Measurements from ENCODE around the gene SMG5. TPM values are rescaled to one million over a fixed set of nuclear protein-coding genes. Genes with fewer than 3 reads are reported as not detected.

Gene SMG5, protein sequence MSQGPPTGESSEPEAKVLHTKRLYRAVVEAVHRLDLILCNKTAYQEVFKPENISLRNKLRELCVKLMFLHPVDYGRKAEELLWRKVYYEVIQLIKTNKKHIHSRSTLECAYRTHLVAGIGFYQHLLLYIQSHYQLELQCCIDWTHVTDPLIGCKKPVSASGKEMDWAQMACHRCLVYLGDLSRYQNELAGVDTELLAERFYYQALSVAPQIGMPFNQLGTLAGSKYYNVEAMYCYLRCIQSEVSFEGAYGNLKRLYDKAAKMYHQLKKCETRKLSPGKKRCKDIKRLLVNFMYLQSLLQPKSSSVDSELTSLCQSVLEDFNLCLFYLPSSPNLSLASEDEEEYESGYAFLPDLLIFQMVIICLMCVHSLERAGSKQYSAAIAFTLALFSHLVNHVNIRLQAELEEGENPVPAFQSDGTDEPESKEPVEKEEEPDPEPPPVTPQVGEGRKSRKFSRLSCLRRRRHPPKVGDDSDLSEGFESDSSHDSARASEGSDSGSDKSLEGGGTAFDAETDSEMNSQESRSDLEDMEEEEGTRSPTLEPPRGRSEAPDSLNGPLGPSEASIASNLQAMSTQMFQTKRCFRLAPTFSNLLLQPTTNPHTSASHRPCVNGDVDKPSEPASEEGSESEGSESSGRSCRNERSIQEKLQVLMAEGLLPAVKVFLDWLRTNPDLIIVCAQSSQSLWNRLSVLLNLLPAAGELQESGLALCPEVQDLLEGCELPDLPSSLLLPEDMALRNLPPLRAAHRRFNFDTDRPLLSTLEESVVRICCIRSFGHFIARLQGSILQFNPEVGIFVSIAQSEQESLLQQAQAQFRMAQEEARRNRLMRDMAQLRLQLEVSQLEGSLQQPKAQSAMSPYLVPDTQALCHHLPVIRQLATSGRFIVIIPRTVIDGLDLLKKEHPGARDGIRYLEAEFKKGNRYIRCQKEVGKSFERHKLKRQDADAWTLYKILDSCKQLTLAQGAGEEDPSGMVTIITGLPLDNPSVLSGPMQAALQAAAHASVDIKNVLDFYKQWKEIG
- polyA plus RNA-seq (2013, experiment 1 of 2; ENCODE audit: insufficient read length), result 56.8 TPM
- 35.6 TPM for polyA plus RNA-seq (2013, experiment 2 of 2; ENCODE audit: insufficient read length)

DNA sequence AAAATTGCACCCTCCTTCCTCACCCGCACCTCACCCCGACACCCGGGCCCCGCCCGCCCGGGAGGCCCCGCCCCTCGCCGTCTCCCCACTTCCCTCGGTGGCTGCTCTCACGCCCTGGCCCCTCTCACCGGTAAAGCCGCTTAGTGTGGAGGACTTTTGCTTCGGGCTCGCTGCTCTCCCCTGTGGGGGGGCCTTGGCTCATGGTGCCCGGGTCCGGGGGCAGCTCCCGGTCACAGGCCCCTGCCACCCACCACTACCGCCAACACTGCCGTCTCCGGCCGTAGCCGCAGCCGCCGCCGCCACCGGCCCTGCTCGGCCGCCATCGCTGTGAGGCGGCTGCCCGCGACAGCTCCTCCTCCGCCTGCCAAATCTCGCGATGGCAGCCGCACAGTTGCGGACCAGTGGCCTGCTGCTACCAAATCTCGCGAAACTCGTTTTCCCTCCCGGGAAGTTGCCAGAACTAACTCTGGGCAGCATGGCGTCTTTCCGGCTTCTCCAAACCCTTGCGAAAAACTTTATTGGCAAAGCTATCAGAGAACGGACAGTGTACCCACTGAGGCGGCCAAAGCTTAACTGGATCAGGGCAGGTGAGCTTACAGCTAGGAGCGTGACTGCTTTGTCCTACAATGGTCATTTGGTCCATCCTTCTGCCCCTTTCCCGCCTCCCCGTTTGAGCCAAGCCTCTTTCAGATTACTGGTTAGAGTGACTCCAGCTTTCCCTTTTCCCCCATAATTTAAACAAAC lies at the start of gene SMG5:
SMG5 (minus strand) TSS at position 347 of the 744 bp plus-strand sequence; CDS start at position 202, 145 bp downstream.
- peak; percentile 99 for DNase-seq

DNA sequence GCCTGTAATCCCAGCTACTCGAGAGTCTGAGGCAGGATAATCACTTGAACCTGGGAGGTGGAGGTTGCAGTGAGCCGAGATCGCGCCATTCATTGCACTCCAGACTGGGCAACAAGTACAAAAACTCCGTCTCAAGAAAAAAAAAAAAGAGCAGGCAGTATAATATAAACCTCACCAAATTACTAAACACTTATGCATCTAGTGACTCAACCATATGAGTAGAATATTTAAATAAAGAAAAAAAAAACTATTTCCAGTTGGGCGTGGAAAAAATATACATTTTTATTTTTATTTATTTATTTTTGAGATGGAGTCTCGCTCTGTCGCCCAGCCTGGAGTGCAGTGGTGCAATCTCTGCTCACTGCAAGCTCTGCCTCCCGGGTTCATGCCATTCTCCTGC lies 40.6 kb upstream of the SMG5 start:
- DNase-seq, result peak; percentile 40

DNA sequence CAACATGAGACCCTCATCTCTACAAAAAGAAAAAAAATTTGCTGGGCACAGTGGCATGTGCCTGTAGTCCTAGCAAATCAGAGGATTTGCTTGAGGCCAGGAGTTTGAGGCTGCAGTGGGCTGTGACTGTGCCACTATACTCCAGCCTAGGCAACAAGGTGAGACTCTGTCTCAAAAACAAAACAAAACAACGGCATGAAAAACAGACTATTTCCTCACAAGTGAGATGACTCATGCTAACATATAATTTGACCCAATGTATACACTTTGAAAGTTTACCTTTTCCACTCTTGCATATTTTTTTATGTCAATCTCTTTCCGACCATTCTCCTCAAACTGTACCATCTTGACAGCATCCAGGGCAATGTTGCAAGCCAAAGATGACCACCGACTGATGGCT lies 37.9 kb upstream of the SMG5 start:
- no peak for DNase-seq

DNA sequence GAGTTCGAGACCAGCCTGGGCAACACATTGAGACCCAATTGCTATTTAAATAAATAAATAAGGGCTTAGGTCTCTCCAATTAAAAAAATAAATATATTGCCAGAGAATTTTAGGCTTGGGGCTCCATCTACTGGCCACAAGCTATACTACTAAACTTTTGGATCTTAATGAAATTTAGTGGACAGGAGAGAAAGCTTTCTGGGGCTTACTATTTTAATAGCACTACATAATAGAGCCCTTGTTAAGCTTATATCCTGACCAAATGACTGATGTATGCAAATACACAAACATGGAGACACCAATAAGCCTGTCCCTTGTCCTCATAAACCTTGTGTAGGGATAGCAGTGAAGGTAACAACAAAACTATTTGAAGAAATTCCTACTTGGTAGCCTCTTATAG lies 37.0 kb upstream of the SMG5 start:
- peak; percentile 30 for DNase-seq

DNA sequence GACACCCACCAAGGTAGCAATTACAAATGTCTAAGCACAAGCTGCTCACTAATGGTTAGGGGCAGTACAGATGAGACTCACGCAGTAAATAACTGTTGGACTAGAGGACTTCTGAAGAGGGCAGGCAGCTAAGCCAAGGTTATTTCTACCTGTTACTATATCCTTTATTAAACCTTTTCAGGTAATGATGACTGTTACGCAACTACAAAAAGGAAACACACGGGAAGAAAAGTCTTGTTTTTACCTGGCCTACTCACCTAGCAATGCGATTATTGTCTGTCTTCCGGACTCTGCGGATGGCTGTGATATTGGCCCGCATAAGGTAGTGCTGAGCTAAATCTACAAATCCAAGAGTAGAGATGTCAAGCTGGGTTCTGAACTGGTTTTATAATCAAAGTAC lies 34.3 kb upstream of the SMG5 start:
- no peak for DNase-seq

DNA sequence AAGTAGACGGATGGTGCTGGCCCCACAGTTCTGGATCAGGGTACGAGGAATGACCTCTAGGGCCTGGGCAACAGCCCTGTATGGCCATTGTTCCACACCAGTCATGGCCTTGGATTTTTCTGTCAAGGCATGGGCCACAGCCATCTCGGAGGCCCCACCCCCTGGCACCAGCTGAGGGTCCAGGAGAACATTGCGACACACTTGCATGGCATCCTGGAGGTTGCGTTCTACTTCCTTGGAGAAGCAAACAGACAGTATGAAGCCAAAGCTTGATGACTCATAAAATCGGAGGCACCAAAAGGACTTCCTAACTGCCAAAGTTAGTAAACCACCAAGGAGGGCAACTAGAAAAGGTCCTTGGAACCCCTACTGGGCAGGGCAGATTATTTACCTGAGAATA lies 28.3 kb upstream of the SMG5 start:
- DNase-seq, result no peak

DNA sequence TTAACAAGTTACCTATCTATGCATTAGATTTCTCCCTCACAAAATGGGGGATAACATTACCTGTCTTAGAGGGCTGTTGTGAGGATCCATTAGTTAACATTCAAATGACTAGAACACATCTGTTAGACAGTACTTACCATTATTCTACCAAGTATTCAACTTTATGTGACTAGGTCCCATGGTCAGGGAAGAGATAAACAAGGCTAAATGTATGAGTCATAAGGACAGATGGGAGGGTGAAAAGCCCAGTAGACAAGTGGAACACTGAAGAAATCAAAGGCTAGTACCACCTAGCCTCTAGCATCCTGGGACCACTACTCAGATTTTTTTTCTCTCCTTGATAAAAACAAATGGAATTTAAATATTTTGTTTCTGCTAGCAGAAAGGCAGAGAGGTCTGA lies 25.5 kb upstream of the SMG5 start:
- DNase-seq, result peak; percentile 20

DNA sequence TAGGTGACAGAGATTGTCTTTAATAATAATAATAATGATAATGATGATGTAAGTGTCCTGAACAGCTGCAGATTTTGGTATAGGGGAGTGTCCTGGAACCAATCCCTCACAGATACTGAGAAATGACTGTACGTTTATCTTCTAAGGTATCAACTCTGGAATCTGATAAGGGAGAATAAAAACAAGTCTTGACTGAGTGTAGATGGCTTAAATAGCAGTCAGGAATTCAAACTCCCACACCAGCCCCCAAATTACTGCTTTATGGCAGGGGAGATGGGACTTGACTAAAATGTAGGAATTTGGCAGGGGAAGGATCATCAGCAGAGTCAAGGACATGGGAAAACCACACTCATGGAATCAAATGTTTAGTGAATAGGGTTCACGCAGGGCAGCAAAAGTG lies 22.6 kb upstream of the SMG5 start:
- no peak for DNase-seq

DNA sequence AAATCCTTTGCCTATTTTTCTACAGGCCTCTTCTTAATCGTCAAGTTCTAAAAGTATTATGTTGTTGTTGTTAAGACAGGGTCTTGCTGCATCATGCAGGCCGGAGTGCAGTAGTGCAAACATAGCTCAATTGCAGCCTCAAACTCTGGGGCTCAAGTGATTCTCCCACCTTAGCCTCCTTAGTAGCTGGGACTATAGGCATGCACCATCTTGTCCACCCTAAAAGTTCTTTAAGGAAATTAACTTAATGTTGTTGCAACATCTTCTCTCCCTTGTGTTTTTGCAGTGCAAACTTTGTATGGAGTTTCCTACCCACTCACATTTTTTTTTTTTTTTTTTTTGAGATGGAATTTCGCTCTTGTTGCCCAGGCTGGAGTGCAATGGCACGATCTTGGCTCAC lies 20.6 kb upstream of the SMG5 start:
- DNase-seq, result no peak

DNA sequence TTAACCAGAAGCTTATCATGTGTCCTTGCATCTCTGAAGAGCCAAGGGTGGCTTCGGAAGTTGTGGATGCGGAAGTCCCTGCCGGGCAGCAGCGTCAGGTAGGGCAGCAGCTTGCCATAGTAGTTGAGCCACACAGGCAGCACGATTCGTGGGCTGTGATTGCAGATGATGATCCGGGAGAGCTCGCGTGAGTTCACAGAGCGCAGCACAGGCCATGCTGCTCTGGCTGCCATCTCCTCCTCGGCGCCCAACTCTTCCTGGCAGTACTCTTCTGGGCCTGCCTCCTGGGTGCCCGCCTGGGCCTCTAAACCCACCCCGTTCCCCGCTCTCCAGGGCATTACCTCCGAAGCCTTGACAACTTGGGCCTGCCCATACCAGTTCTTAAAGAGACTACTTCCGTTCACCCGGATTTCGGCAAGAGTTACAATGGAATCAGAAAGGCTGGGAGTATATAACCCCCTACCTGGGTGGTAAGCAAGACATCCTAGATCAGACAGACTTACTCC lies 16.3 kb upstream of the SMG5 start, which contains the start of gene VHLL:
VHLL (minus strand) TSS at position 456 of the 506 bp plus-strand sequence; CDS start at position 338, 118 bp downstream.
- DNase-seq, result no peak

DNA sequence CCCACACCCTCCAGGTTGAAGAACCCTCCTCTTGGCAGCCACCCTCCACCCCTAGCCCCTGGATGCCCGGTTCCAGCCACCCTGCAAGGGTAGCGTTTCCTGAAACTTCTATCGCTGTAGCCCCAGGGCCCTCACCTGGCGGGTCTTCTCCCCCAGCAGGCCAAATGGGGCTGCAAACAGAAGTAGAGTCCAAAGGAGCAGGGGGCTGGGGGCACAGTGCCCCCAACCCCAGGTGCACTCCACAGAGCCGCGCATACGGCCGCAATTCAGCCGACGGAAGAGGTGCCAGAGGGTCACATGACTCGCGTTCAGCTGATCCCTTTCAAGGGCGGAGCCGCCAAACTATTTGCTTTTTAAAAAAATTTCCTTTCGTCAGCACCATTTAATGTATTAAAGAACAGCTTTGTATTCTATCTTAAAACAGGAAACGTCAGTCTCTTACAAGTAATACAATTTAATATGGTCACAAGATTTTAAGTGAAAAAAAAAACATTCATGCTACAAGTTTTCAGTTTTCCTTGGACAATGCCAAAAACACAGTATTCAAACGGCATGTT lies 12.8 kb upstream of the SMG5 start, which contains the start of gene GLMP:
GLMP (minus strand) TSS at position 289 of the 557 bp plus-strand sequence; CDS start at position 255, 34 bp downstream.
- peak; percentile 71 for DNase-seq

DNA sequence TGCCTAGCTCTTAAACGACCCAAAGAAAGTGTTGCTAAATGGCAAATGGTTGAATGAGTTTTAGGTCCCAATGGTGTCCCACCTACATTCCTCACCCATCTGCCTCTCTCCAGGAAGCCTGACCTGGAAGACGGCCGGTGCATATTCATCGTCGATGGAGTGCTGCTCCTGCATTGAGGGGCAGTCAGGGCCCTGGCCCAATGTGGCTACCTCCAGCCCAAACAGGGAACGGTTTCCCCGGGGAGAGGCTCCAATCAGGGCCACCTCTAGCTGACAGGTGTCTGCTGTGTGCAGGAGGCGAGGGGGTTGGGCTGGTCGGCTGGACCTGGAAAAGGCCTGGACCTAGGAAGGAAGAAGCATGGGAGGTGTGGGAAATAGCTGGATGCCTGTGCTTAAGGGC lies 11.3 kb upstream of the SMG5 start:
- DNase-seq, result no peak

DNA sequence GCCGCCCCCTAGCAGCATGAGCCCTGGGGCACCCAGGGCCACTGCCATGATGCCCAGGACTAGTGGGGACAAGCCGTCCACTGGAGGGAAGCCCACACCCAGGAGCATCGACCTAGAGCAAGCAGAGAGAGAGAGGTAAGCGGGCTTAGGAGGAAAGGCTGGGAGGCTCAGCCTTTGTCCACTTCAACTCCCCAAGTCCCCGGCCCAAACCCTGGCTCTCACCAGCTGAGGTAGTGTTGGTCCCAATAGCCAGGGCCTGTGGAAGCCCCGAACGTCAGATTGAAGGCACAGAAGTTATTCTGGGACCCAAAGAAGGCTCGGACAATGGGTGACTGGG lies 10.4 kb upstream of the SMG5 start:
- DNase-seq, result no peak

DNA sequence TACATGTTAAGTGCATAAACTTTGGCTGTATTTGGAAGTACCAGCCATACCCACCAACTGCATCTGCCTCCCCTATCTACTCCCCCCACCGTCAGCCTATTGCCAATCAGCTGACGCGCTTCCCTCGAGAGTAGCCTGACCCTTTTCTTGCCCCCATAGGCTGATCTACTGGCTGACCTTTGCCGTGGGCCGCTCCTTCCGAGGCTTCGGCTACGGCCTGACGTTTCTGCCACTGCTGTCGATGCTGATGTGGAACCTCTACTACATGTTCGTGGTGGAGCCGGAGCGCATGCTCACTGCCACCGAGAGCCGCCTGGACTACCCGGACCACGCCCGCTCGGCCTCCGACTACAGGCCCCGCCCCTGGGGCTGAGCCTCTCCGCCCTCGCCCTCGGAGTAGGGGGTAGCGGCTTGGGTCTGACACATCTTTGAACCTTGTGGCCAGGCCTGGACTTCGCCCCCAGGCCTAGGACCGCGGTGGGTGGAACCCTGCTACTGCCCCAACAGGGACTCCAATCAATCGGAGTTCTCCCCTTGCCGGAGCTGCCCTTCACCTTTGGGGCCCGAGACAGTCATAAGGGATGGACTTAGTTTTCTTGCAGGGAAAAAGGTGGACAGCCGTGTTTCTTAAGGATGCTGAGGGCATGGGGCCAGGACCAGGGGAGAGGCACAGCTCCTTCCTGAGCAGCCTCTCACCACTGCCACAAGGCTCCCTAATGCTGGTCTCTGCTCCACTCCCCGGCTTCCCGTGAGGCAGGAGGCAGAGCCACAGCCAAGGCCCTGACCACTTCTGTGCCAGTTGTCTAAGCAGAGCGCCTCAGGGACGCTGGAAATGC lies 8.8 kb upstream of the SMG5 start:
- DNase-seq, result peak; percentile 81

DNA sequence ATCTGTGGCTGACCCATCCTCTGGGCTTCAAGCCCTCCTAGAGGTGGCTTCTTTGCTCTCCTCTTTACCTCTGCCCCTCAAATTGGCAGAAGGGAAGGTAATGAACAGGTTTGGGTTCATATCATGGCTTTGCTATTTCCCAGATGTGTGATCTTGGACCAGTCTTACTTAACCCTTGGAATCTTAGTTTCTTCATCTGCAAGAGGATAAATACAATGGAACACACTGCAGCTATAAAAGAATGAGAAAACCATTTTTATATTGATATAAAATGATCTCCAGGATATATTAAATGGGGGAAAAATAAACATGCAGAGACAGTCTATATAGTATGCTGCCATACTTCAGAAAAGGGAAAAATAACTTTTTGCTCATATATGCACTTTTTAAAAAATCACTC lies 7.2 kb upstream of the SMG5 start:
- DNase-seq, result no peak

DNA sequence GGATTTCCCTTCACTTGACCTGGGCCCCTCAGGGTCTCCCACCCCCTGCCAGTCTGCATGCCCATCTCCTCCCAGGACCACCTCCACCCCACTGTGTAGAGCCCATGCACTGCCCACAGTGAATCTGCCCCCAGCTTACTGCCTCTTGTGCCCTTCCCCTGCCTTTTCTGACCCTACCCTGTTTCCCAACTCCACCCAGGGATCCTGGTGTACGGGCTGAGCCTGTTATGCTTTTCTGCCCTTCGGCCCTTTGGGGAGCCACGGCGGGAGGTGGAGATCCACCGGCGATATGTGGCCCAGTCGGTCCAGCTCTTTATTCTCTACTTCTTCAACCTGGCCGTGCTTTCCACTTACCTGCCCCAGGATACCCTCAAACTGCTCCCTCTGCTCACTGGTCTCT lies 3.4 kb upstream of the SMG5 start:
- no peak for DNase-seq

DNA sequence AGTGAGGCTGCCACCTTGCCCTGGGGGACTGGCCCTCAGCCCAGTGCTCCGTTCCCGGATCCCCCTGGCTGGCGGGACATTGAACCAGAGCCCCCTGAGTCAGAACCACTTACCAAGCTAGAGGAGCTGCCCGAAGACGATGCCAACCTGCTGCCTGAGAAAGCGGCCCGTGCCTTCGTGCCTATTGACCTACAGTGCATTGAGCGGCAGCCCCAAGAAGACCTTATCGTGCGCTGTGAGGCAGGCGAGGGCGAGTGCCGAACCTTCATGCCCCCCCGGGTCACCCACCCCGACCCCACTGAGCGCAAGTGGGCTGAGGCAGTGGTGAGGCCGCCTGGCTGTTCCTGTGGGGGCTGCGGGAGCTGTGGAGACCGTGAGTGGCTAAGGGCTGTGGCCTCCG lies 2.8 kb upstream of the SMG5 start:
- no peak for DNase-seq

DNA sequence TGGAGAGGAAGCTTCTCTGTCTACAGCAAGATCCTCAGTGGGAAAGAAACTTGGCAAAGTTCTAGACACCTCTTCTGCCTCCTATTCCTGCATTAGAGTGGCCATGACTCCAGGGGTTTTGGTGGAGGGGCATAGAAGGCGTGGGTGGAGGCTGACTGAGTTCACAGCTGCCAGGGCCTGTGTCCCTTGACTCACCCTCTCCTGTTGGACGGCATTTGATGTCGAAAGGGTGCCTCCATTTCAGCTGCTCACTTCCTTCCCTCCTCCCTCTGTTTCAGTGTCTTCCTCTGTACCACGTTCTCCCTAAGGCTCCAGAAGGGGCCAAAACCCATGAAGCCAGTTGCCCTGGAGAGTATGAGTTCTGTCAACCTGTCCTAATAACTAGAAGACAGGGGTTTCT lies 2.1 kb upstream of the SMG5 start:
- DNase-seq, result no peak

DNA sequence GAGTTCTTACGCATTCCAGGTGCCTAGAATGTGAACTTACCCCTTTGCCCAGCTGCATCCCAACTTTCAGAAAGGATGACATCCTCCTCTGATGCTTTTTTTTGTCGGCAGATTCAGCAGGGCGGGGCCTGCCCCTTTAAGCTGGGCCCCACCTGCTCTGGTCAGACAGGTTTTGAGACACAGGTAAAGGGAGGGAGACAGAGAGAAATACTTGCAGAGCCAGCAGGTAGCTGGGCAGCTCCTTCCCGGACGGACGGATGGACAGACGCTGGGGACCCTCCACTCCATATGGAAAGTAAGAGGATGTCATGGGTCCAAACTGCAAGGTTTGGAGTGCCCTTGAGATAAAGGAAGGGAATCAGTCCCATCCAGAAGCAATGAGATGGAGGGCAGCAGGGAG lies 1.5 kb upstream of the SMG5 start, which contains the start of gene TMEM79:
TMEM79 (plus strand) TSS at position 214 of the 400 bp plus-strand sequence. CDS start 902 bp downstream, outside the sequence.
- no peak for DNase-seq

DNA sequence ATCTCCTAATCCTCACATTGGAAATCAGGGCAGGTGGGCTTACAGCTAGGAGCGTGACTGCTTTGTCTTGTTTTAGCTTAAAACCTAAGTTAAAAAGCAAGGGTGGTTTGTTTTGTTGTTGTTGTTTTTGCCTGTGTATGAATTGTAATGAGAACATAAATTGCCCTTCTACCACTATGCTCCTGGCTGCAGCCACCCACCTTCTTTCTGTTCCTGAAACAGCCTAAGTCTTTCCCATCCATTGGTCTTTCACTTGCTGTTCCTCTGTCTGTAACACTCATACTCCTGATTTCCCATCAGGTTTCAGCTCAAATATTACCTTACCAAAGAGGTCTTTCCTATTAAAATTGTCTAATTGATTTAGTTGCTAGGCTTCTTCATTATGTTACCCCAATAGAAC lies 896 bp upstream of the SMG5 start:
- no peak for DNase-seq

Data from fibroblast of skin of back (primary cell).